Neural cell (in vitro differentiated cells): ENCODE data around the gene DLGAP4. TPM values are rescaled to one million over a fixed set of nuclear protein-coding genes. Genes with fewer than 3 reads are reported as not detected.

Experiments used
- H2AFZ ChIP-seq: fragments of 200-600, 300-800 bp; sonication (generic), shearing (Covaris generic); 2 replicates; pipeline ENCODE4 v1.6.0; 2014; ENCODE audit warnings: low read depth, mild to moderate bottlenecking, antibody characterized with exemption, low read length, moderate library complexity
- H3F3A ChIP-seq: fragments of 200-600 bp; shearing (Covaris generic); 2 replicates; pipeline ENCODE4 v1.6.1; 2016; ENCODE audit warnings: mild to moderate bottlenecking, moderate library complexity, mixed read lengths, antibody characterized with exemption, low read length; ENCODE audit not compliant: insufficient read depth, poor library complexity, severe bottlenecking
- H3K27ac ChIP-seq: fragments of 200-600, 300-800 bp; sonication (generic), shearing (Covaris generic); 2 replicates; pipeline ENCODE4 v1.5.1; 2014; ENCODE audit warnings: mild to moderate bottlenecking, low read length, moderate library complexity
- H3K27me3 ChIP-seq: fragments of 300-800, 200-600 bp; sonication (generic), shearing (Covaris generic); 2 replicates; pipeline ENCODE4 v1.6.0; 2014; ENCODE audit warnings: mild to moderate bottlenecking, low read depth, low read length, moderate library complexity; ENCODE audit not compliant: insufficient read depth
- H3K36me3 ChIP-seq: fragments of 300-800, 200-600 bp; sonication (generic), shearing (Covaris generic); 2 replicates; pipeline ENCODE4 v1.5.1; 2014; ENCODE audit warnings: mild to moderate bottlenecking, antibody characterized with exemption, low read length, moderate library complexity; ENCODE audit not compliant: insufficient read depth
- H3K4me2 ChIP-seq: fragments of 300-800, 200-600 bp; sonication (generic), shearing (Covaris generic); 2 replicates; pipeline ENCODE4 v1.6.0; 2014; ENCODE audit warnings: mild to moderate bottlenecking, low read length
- H3K4me3 ChIP-seq: fragments of 300-800, 200-600 bp; sonication (generic), shearing (Covaris generic); 2 replicates; pipeline ENCODE4 v1.5.1; 2014; ENCODE audit warnings: mild to moderate bottlenecking, low read length, moderate library complexity
- H3K79me2 ChIP-seq: fragments of 200-600 bp; shearing (Covaris generic); replicated peaks from 2 replicates; pipeline ENCODE4 v1.6.0; 2014; ENCODE audit warnings: mild to moderate bottlenecking, low read length, moderate library complexity; ENCODE audit not compliant: insufficient read depth
- H3K9ac ChIP-seq: fragments of 300-800, 200-600 bp; sonication (generic), shearing (Covaris generic); 2 replicates; pipeline ENCODE4 v1.6.1; 2016; ENCODE audit warnings: mild to moderate bottlenecking, low read length, mixed read lengths
- H3K9me2 ChIP-seq: fragments of 200-600 bp; shearing (Covaris generic); 2 replicates; pipeline ENCODE4 v1.6.1; 2016; ENCODE audit warnings: mild to moderate bottlenecking, low read length, mixed read lengths; ENCODE audit not compliant: insufficient read depth
- H3K9me3 ChIP-seq: fragments of 200-600, 300-800 bp; sonication (generic), shearing (Covaris generic); 2 replicates; pipeline ENCODE4 v1.6.1; 2016; ENCODE audit warnings: mild to moderate bottlenecking, mixed run types, low read length, moderate library complexity, mixed read lengths
- H4K20me1 ChIP-seq: fragments of 200-600 bp; shearing (Covaris generic); 2 replicates; pipeline ENCODE4 v1.6.1; 2016; ENCODE audit warnings: mild to moderate bottlenecking, mixed run types; ENCODE audit not compliant: insufficient read depth
- CTCF ChIP-seq: fragments of 450-650 bp; IDR thresholded peaks from 2 replicates; pipeline ENCODE4 v1.5.1; 2014; ENCODE audit warnings: antibody characterized with exemption, mild to moderate bottlenecking, moderate library complexity; ENCODE audit not compliant: poor library complexity, severe bottlenecking
- EP300 ChIP-seq: fragments of 450-650 bp; conservative IDR thresholded peaks from 2 replicates; pipeline ENCODE4 v1.6.1; 2014; ENCODE audit warnings: antibody characterized with exemption, mild to moderate bottlenecking, moderate library complexity; ENCODE audit not compliant: poor library complexity, severe bottlenecking
- EZH2 ChIP-seq: fragments of 200-600, 300-800 bp; shearing (Covaris generic), sonication (generic); IDR thresholded peaks from 2 replicates; pipeline ENCODE4 v1.6.1; 2014; ENCODE audit warnings: antibody characterized with exemption, low read length, borderline replicate concordance, mild to moderate bottlenecking; ENCODE audit not compliant: insufficient read depth, poor library complexity, severe bottlenecking
- MXI1 ChIP-seq: fragments of 450-650 bp; conservative IDR thresholded peaks from 2 replicates; pipeline ENCODE4 v1.6.1; 2014; ENCODE audit warnings: antibody characterized with exemption, mild to moderate bottlenecking; ENCODE audit not compliant: poor library complexity, severe bottlenecking
- POLR2AphosphoS5 ChIP-seq: IDR thresholded peaks from 2 replicates; pipeline ENCODE4 v1.6.1; 2012
- RAD21 ChIP-seq: fragments of 450-650 bp; conservative IDR thresholded peaks from 2 replicates; pipeline ENCODE4 v1.6.1; 2014; ENCODE audit warnings: antibody characterized with exemption, mild to moderate bottlenecking, moderate library complexity
- REST ChIP-seq: IDR thresholded peaks from 2 replicates; pipeline ENCODE4 v1.6.1; 2012; ENCODE audit warnings: borderline replicate concordance
- SMC3 ChIP-seq: fragments of 450-650 bp; conservative IDR thresholded peaks from 2 replicates; pipeline ENCODE4 v1.6.1; 2014; ENCODE audit warnings: antibody characterized with exemption, mild to moderate bottlenecking, moderate library complexity; ENCODE audit not compliant: poor library complexity
- TAF1 ChIP-seq: IDR thresholded peaks from 2 replicates; pipeline ENCODE4 v1.6.1; 2012; ENCODE audit warnings: low read depth
- polyA plus RNA-seq: library from polyadenylated mRNA; depleted of rRNA; stranded (reverse); fragments of >200 nt; gene quantifications from 2 replicates; pipeline ENCODE4 v1.2.3, GENCODE V29; 2014

The DLGAP4 gene
- polyA plus RNA-seq, 1 donor from 2014 or later: 31.2 TPM

GRCh38 chr20:36441416-36441815 is 135.3 kb downstream of the DLGAP4 start:
- Histone ChIP-seq H3K27ac (no peak overlapping the region), H3K27me3 (no peaks in the 10 kb centered on the region), H3K9me2 (no peaks in the 10 kb centered on the region), H3K36me3 (no peaks in the 10 kb centered on the region), H3K4me3 (no peak overlapping the region), H3K4me2 (no peak overlapping the region), H4K20me1 (no peaks in the 10 kb centered on the region), H3K9ac (no peak overlapping the region), H2AFZ (no peak overlapping the region), H3F3A (no peaks in the 10 kb centered on the region), H3K9me3 (no peaks in the 10 kb centered on the region), H3K79me2 (no peaks in the 10 kb centered on the region)
- no peak for TF ChIP-seq POLR2AphosphoS5
- TF ChIP-seq SMC3: no peak

GRCh38 chr20:36445847-36446246 is 139.7 kb downstream of the DLGAP4 start:
- Histone ChIP-seq H3K4me2 (no peak overlapping the region), H3K79me2 (no peaks in the 10 kb centered on the region), H3K36me3 (no peaks in the 10 kb centered on the region), H2AFZ (no peak overlapping the region), H3K4me3 (no peak overlapping the region), H3K9me3 (no peaks in the 10 kb centered on the region), H4K20me1 (no peaks in the 10 kb centered on the region), H3K9me2 (no peaks in the 10 kb centered on the region), H3K27me3 (no peaks in the 10 kb centered on the region), H3K9ac (no peak overlapping the region), H3K27ac (no peak overlapping the region), H3F3A (no peaks in the 10 kb centered on the region)
- TF ChIP-seq CTCF (no peak), POLR2AphosphoS5 (no peak), RAD21 (no peak), MXI1 (no peak), TAF1 (no peak), SMC3 (no peak), REST (no peak)

GRCh38 chr20:36446557-36446956 is 140.4 kb downstream of the DLGAP4 start:
- Histone ChIP-seq H3K79me2 (no peaks in the 10 kb centered on the region), H2AFZ (no peak overlapping the region), H3K4me3 (no peak overlapping the region), H3K4me2 (no peak overlapping the region), H3K9me2 (no peaks in the 10 kb centered on the region), H3K9me3 (no peaks in the 10 kb centered on the region), H4K20me1 (no peaks in the 10 kb centered on the region), H3K27me3 (no peaks in the 10 kb centered on the region), H3K27ac (no peak overlapping the region), H3K36me3 (no peaks in the 10 kb centered on the region), H3K9ac (no peak overlapping the region), H3F3A (no peaks in the 10 kb centered on the region)
- no peak for TF ChIP-seq TAF1
- no peak for TF ChIP-seq SMC3
- TF ChIP-seq RAD21: no peak
- TF ChIP-seq MXI1: no peak
- TF ChIP-seq CTCF: no peak
- no peak for TF ChIP-seq REST
- no peak for TF ChIP-seq POLR2AphosphoS5
- TF ChIP-seq EP300: no peak
- TF ChIP-seq EZH2: no peak
